ENCODE measurements around the gene SLC39A12.
"Not testable (repeated sequence)": the region's sequence is repeated elsewhere in the genome, so short reads cannot be mapped to it uniquely, and the experiment has no call there.

DNA sequence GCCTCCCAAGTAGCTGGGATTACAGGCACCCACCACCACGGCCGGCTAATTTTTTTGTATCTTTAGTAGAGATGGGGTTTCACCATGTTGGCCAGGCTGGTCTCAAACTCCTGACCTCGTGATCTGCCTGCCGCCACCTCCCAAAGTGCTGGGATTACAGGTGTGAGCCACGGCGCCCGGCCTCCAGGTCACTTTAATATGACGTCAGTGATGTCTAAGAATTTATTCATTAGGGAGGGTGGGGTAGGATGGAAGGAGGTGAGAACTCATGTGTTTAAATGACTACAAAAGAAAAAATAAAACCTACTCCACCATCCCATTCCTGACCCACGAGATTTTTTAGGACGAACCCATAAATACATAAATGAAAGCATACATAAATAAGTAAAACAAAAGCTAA, 2.7 kb downstream of the SLC39A12 start:
- TF ChIP-seq, protein P1, sequence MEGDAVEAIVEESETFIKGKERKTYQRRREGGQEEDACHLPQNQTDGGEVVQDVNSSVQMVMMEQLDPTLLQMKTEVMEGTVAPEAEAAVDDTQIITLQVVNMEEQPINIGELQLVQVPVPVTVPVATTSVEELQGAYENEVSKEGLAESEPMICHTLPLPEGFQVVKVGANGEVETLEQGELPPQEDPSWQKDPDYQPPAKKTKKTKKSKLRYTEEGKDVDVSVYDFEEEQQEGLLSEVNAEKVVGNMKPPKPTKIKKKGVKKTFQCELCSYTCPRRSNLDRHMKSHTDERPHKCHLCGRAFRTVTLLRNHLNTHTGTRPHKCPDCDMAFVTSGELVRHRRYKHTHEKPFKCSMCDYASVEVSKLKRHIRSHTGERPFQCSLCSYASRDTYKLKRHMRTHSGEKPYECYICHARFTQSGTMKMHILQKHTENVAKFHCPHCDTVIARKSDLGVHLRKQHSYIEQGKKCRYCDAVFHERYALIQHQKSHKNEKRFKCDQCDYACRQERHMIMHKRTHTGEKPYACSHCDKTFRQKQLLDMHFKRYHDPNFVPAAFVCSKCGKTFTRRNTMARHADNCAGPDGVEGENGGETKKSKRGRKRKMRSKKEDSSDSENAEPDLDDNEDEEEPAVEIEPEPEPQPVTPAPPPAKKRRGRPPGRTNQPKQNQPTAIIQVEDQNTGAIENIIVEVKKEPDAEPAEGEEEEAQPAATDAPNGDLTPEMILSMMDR (conservative IDR thresholded peaks at IDR 0.05; ENCODE audit: low read depth, low read length) = not testable (repeated sequence)
- TF ChIP-seq CEBPB (IDR thresholded peaks at IDR 0.05; ENCODE audit: low read depth, low read length); POLR2A (IDR thresholded peaks at IDR 0.05; ENCODE audit: low read depth, low read length); RFX5 (IDR thresholded peaks at IDR 0.05; ENCODE audit: low read depth, low read length); MAZ (IDR thresholded peaks at IDR 0.05; ENCODE audit: borderline replicate concordance, low read depth, low read length); SMC3 (IDR thresholded peaks at IDR 0.05; ENCODE audit: low read depth, low read length); CHD1 (IDR thresholded peaks at IDR 0.05; ENCODE audit: low read depth, low read length); RAD21 (IDR thresholded peaks at IDR 0.05; ENCODE audit: low read length); NFE2L2 (IDR thresholded peaks at IDR 0.05; ENCODE audit: low read depth, low read length); MXI1 (IDR thresholded peaks at IDR 0.05; ENCODE audit: borderline replicate concordance, low read depth, low read length); MAFK (IDR thresholded peaks at IDR 0.05; ENCODE audit: low read depth, low read length); RCOR1 (IDR thresholded peaks at IDR 0.05; ENCODE audit: insufficient replicate concordance, low read length); BHLHE40 (IDR thresholded peaks at IDR 0.05; ENCODE audit: low read depth, low read length): not testable (repeated sequence)
- TF ChIP-seq, protein P2, sequence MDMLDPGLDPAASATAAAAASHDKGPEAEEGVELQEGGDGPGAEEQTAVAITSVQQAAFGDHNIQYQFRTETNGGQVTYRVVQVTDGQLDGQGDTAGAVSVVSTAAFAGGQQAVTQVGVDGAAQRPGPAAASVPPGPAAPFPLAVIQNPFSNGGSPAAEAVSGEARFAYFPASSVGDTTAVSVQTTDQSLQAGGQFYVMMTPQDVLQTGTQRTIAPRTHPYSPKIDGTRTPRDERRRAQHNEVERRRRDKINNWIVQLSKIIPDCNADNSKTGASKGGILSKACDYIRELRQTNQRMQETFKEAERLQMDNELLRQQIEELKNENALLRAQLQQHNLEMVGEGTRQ (IDR thresholded peaks at IDR 0.05; ENCODE audit: low read depth, low read length) = not testable (repeated sequence)
